IPS-18c (cell line): ENCODE data around the gene DUSP1.

Source experiments
- H3K4me3 ChIP-seq: 2 replicates; pipeline ENCODE4 v1.7.0; 2013; ENCODE audit warnings: low read depth, mild to moderate bottlenecking, low read length, moderate library complexity; ENCODE audit not compliant: insufficient read depth
- H3K9me3 ChIP-seq: one replicate; pipeline ENCODE4 v1.6.1; 2013; ENCODE audit warnings: mild to moderate bottlenecking, low read length, moderate library complexity; ENCODE audit not compliant: control insufficient read depth, insufficient read depth

DUSP1 gene

GRCh38 chr5:172756764-172757393, 14.1 kb downstream of the DUSP1 start:
- H3K4me3 ChIP-seq, result no peak overlapping the region
- no peaks in the 10 kb centered on the region for H3K9me3 ChIP-seq

- Histone ChIP-seq H3K4me3 (no peak overlapping the region), H3K9me3 (no peaks in the 10 kb centered on the region)
Measured at GRCh38 chr5:172754596-172755356, 16.2 kb downstream of the DUSP1 start.

- H3K4me3 ChIP-seq, result no peak overlapping the region
- H3K9me3 ChIP-seq, result no peaks in the 10 kb centered on the region
Measured at GRCh38 chr5:172753101-172753500, 17.9 kb downstream of the DUSP1 start.

- H3K4me3 ChIP-seq, result no peak overlapping the region
Measured at GRCh38 chr5:172751761-172752510, 19.1 kb downstream of the DUSP1 start.

GRCh38 chr5:172749881-172750633, 20.9 kb downstream of the DUSP1 start:
- no peak overlapping the region for H3K4me3 ChIP-seq
- H3K9me3 ChIP-seq, result peaks cover 6% of the 10 kb centered on the region

More at GRCh38 chr5:172751761-172752510, 19.1 kb downstream of the DUSP1 start:
- peaks cover 4% of the 10 kb centered on the region for H3K9me3 ChIP-seq

GRCh38 chr5:172749076-172749475, 21.9 kb downstream of the DUSP1 start:
- Histone ChIP-seq H3K4me3 (no peak overlapping the region), H3K9me3 (peaks cover 6% of the 10 kb centered on the region)

- H3K4me3 ChIP-seq, result no peak overlapping the region
- H3K9me3 ChIP-seq, result peaks cover 6% of the 10 kb centered on the region
Measured at GRCh38 chr5:172748341-172748843, 22.6 kb downstream of the DUSP1 start.

GRCh38 chr5:172747471-172747870, 23.5 kb downstream of the DUSP1 start:
- H3K9me3 ChIP-seq, result peaks cover 6% of the 10 kb centered on the region

GRCh38 chr5:172746725-172747124, 24.3 kb downstream of the DUSP1 start:
- H3K4me3 ChIP-seq, result no peak overlapping the region
- peaks cover 6% of the 10 kb centered on the region for H3K9me3 ChIP-seq

More at GRCh38 chr5:172747471-172747870, 23.5 kb downstream of the DUSP1 start:
- no peak overlapping the region for H3K4me3 ChIP-seq

GRCh38 chr5:172745838-172746237, 25.2 kb downstream of the DUSP1 start:
- Histone ChIP-seq H3K9me3 (peaks cover 6% of the 10 kb centered on the region), H3K4me3 (no peak overlapping the region)

- Histone ChIP-seq H3K4me3 (no peak overlapping the region), H3K9me3 (peaks cover 6% of the 10 kb centered on the region)
Measured at GRCh38 chr5:172745406-172745805, 25.6 kb downstream of the DUSP1 start.

GRCh38 chr5:172744123-172745104, 26.6 kb downstream of the DUSP1 start:
- H3K9me3 ChIP-seq, result peaks cover 6% of the 10 kb centered on the region
- no peak overlapping the region for H3K4me3 ChIP-seq

- peaks cover 6% of the 10 kb centered on the region for H3K9me3 ChIP-seq
- no peak overlapping the region for H3K4me3 ChIP-seq
Measured at GRCh38 chr5:172743112-172743959, 27.7 kb downstream of the DUSP1 start.

GRCh38 chr5:172741206-172741582, 29.8 kb downstream of the DUSP1 start:
- H3K4me3 ChIP-seq, result no peak overlapping the region
- no peaks in the 10 kb centered on the region for H3K9me3 ChIP-seq

- H3K4me3 ChIP-seq, result no peak overlapping the region
- no peaks in the 10 kb centered on the region for H3K9me3 ChIP-seq
Measured at GRCh38 chr5:172740428-172741205, 30.4 kb downstream of the DUSP1 start.
